K562 (cell line): Measurements from ENCODE around the gene DAZAP1. TPM values are rescaled to one million over a fixed set of nuclear protein-coding genes. Genes with fewer than 3 reads are reported as not detected.
A peak's percentile ranks its signal among the peaks of the same experiment; 100 is the strongest.

Experiments
- ATF7 ChIP-seq: fragments of 450-650 bp; IDR thresholded peaks from 2 replicates; pipeline ENCODE4 v1.7.1; 2014; ENCODE audit warnings: mild to moderate bottlenecking, moderate library complexity
- BRCA1 ChIP-seq, 2 experiments: fragments of 450-650 bp in 1 of 2; sonication (generic) in 1 of 2; formaldehyde crosslinking in 1 of 2; IDR thresholded peaks; 2 replicates each; pipeline versions ENCODE4 v1.5.0 to v1.6.1; 2017 to 2020; ENCODE audit warnings: mild to moderate bottlenecking in 1 of 2, missing genetic modification reagents in 1 of 2
- CREB1 ChIP-seq, 2 experiments: sonication (generic) in 1 of 2; formaldehyde crosslinking in 1 of 2; IDR thresholded peaks; 2 replicates each; pipeline versions ENCODE4 v1.6.1 to v1.8.0; 2012 to 2022; ENCODE audit warnings: inconsistent platforms in 1 of 2, mild to moderate bottlenecking in 1 of 2, missing genetic modification reagents in 1 of 2, moderate library complexity in 1 of 2
- L3MBTL2 ChIP-seq: fragments of 450-650 bp; IDR thresholded peaks from 2 replicates; pipeline ENCODE4 v1.6.1; 2016; ENCODE audit warnings: mild to moderate bottlenecking, moderate library complexity
- LCOR ChIP-seq: sonication (generic); formaldehyde crosslinking; IDR thresholded peaks from 2 replicates; pipeline ENCODE4 v1.8.0; 2022; ENCODE audit warnings: mild to moderate bottlenecking, missing genetic modification reagents
- MCM5 ChIP-seq: fragments of 450-650 bp; IDR thresholded peaks from 2 replicates; pipeline ENCODE4 v1.6.1; 2016; ENCODE audit warnings: low read depth
- NBN ChIP-seq: fragments of 450-650 bp; IDR thresholded peaks from 2 replicates; pipeline ENCODE4 v1.6.1; 2016; ENCODE audit warnings: low read depth, mild to moderate bottlenecking
- PRPF4 ChIP-seq: fragments of 200-400 bp; formaldehyde crosslinking; IDR thresholded peaks from one replicate; pipeline ENCODE4 v1.6.1; 2017; ENCODE audit warnings: low read length, low read depth, mild to moderate bottlenecking; ENCODE audit not compliant: insufficient read depth, poor library complexity, severe bottlenecking
- SAP30 ChIP-seq: fragments of 200-600 bp; sonication (generic); IDR thresholded peaks from 2 replicates; pipeline ENCODE4 v1.6.1; 2012; ENCODE audit warnings: borderline replicate concordance, low read depth, mild to moderate bottlenecking, moderate library complexity, low read length, control low read depth, inconsistent platforms; ENCODE audit not compliant: insufficient read depth, poor library complexity, severe bottlenecking
- SMC3 ChIP-seq: conservative IDR thresholded peaks from 2 replicates; pipeline ENCODE4 v1.6.1; 2011; ENCODE audit warnings: low read depth, low read length, improper control_type of control experiment; ENCODE audit not compliant: insufficient read depth
- STAG1 ChIP-seq: sonication (generic); formaldehyde crosslinking; IDR thresholded peaks from 2 replicates; pipeline ENCODE4 v1.5.0; 2020; ENCODE audit warnings: missing genetic modification reagents, borderline replicate concordance
- polyA plus RNA-seq, 8 experiments: library from polyadenylated mRNA; depleted of rRNA in 4 of 8; stranded (reverse) in 5 of 8; unstranded in 3 of 8; fragments of >200 nt; fragmentation: Nextera tagmentation in 2 of 8; fragmentation: Illumina TruSeq in 1 of 8; extraction: Ambion mirVana in 2 of 8; extraction: Trizol in 1 of 8; gene quantifications; 2 replicates each; pipeline versions ENCODE4 v1.2.1 to v1.2.3, GENCODE V29; 2011 to 2014; ENCODE audit warnings: inconsistent platforms in 1 of 8, missing spikeins in 1 of 8
- total RNA-seq, 7 experiments: library from RNA; depleted of rRNA in 6 of 7; stranded (reverse); fragments of >200 nt in 6 of 7; fragmentation: Illumina TruSeq in 2 of 7; extraction: Trizol in 2 of 7; gene quantifications; 2 replicates each; pipeline versions ENCODE4 v1.2.1 to v1.2.3, GENCODE V29; 2011 to 2021; ENCODE audit warnings: low replicate concordance in 1 of 7
- TF ChIP-seq, protein P1 (sequence below): fragments of 450-650 bp; formaldehyde crosslinking; IDR thresholded peaks from 2 replicates; pipeline ENCODE4 v1.4.0; 2022; ENCODE audit warnings: missing genetic modification characterization
- TF ChIP-seq, protein P2 (sequence below): sonication (generic); formaldehyde crosslinking; IDR thresholded peaks from 2 replicates; pipeline ENCODE4 v1.8.0; 2022; ENCODE audit warnings: mild to moderate bottlenecking, missing genetic modification reagents
- TF ChIP-seq, protein P3 (sequence below): fragments of 450-650 bp; IDR thresholded peaks from 2 replicates; pipeline ENCODE4 v1.6.1; 2016; ENCODE audit warnings: missing biosample characterization, missing genetic modification characterization
- TF ChIP-seq, protein P4 (sequence below), 3 experiments: fragments of 200-800 bp in 1 of 3; fragments of 250-450 bp in 1 of 3; fragments of 450-650 bp in 1 of 3; sonication (Bioruptor Pico) in 1 of 3; sonication (Bioruptor generic) in 1 of 3; formaldehyde crosslinking in 1 of 3; IDR thresholded peaks; 2 replicates each; pipeline versions ENCODE4 v1.6.1 to v1.8.0; 2016 to 2022; ENCODE audit warnings: mild to moderate bottlenecking in 2 of 3, missing genetic modification characterization in 2 of 3, missing compliant biosample characterization in 1 of 3, moderate library complexity in 1 of 3
- TF ChIP-seq, protein P5 (sequence below): fragments of 250-450 bp; sonication (Bioruptor Pico); IDR thresholded peaks from 2 replicates; pipeline ENCODE4 v1.8.0; 2022; ENCODE audit warnings: moderate library complexity, mild to moderate bottlenecking, inconsistent platforms
- TF ChIP-seq, protein P6 (sequence below): fragments of 250-450 bp; sonication (Bioruptor Pico); IDR thresholded peaks from 2 replicates; pipeline ENCODE4 v1.5.1; 2021; ENCODE audit warnings: mild to moderate bottlenecking

The DAZAP1 gene
- total and polyA plus RNA-seq, 9 of the 15 experiments (the other 6 are each of a cell fraction or from before 2014, with no cell fraction given): 10.8 to 289 (median 142) TPM

DNA sequence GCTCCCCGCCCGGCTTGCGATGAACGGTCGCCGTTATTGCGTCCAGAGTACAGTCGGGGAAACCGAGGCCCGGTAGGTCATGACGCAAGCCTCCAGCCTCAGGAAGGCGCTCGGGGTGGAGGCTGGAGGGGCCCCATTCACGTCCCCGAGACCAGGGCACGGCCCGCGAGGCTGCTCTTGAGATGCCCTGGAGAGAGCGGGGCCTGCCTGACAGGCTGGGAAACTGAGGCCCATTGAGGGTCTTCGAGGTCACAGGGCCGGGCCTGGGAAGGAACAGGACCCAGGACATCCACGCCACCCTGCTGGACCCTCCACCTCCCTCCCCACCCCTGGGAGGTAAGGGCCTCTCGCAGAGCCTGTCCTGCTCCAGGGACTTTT lies 23.3 kb upstream of the DAZAP1 start (continued):
- TF ChIP-seq, protein P1, sequence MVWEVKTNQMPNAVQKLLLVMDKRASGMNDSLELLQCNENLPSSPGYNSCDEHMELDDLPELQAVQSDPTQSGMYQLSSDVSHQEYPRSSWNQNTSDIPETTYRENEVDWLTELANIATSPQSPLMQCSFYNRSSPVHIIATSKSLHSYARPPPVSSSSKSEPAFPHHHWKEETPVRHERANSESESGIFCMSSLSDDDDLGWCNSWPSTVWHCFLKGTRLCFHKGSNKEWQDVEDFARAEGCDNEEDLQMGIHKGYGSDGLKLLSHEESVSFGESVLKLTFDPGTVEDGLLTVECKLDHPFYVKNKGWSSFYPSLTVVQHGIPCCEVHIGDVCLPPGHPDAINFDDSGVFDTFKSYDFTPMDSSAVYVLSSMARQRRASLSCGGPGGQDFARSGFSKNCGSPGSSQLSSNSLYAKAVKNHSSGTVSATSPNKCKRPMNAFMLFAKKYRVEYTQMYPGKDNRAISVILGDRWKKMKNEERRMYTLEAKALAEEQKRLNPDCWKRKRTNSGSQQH (CRISPR knock-in tag): 0 out of 2 replicates have a peak, but pooled peaks have one; percentile 29
- TF ChIP-seq, protein P2, sequence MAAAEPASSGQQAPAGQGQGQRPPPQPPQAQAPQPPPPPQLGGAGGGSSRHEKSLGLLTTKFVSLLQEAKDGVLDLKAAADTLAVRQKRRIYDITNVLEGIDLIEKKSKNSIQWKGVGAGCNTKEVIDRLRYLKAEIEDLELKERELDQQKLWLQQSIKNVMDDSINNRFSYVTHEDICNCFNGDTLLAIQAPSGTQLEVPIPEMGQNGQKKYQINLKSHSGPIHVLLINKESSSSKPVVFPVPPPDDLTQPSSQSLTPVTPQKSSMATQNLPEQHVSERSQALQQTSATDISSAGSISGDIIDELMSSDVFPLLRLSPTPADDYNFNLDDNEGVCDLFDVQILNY (CRISPR knock-in tag): no peak
- TF ChIP-seq, protein P3, sequence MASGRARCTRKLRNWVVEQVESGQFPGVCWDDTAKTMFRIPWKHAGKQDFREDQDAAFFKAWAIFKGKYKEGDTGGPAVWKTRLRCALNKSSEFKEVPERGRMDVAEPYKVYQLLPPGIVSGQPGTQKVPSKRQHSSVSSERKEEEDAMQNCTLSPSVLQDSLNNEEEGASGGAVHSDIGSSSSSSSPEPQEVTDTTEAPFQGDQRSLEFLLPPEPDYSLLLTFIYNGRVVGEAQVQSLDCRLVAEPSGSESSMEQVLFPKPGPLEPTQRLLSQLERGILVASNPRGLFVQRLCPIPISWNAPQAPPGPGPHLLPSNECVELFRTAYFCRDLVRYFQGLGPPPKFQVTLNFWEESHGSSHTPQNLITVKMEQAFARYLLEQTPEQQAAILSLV: no peak
- no peak for TF ChIP-seq L3MBTL2
- TF ChIP-seq LCOR (CRISPR knock-in tag): no peak
- TF ChIP-seq MCM5: no peak
- no peak for TF ChIP-seq ATF7
- TF ChIP-seq, protein P4, sequence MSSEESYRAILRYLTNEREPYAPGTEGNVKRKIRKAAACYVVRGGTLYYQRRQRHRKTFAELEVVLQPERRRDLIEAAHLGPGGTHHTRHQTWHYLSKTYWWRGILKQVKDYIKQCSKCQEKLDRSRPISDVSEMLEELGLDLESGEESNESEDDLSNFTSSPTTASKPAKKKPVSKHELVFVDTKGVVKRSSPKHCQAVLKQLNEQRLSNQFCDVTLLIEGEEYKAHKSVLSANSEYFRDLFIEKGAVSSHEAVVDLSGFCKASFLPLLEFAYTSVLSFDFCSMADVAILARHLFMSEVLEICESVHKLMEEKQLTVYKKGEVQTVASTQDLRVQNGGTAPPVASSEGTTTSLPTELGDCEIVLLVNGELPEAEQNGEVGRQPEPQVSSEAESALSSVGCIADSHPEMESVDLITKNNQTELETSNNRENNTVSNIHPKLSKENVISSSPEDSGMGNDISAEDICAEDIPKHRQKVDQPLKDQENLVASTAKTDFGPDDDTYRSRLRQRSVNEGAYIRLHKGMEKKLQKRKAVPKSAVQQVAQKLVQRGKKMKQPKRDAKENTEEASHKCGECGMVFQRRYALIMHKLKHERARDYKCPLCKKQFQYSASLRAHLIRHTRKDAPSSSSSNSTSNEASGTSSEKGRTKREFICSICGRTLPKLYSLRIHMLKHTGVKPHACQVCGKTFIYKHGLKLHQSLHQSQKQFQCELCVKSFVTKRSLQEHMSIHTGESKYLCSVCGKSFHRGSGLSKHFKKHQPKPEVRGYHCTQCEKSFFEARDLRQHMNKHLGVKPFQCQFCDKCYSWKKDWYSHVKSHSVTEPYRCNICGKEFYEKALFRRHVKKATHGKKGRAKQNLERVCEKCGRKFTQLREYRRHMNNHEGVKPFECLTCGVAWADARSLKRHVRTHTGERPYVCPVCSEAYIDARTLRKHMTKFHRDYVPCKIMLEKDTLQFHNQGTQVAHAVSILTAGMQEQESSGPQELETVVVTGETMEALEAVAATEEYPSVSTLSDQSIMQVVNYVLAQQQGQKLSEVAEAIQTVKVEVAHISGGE (CRISPR knock-in tag; IDR thresholded peaks at IDR 0.05): peak in 1 of 3 experiments; percentile 91; a peak in 2 of 6 replicates
- no peak for TF ChIP-seq PRPF4
- no peak for TF ChIP-seq NBN
- no peak for TF ChIP-seq BRCA1 (IDR thresholded peaks at IDR 0.05)
- TF ChIP-seq BRCA1 (CRISPR knock-in tag; IDR thresholded peaks at IDR 0.05): 0 out of 2 replicates have a peak, but pooled peaks have one; percentile 3
- peak; percentile 50 for TF ChIP-seq SAP30
- TF ChIP-seq STAG1 (CRISPR knock-in tag): no peak
- TF ChIP-seq, protein P5, sequence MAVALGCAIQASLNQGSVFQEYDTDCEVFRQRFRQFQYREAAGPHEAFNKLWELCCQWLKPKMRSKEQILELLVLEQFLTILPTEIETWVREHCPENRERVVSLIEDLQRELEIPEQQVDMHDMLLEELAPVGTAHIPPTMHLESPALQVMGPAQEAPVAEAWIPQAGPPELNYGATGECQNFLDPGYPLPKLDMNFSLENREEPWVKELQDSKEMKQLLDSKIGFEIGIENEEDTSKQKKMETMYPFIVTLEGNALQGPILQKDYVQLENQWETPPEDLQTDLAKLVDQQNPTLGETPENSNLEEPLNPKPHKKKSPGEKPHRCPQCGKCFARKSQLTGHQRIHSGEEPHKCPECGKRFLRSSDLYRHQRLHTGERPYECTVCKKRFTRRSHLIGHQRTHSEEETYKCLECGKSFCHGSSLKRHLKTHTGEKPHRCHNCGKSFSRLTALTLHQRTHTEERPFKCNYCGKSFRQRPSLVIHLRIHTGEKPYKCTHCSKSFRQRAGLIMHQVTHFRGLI: no peak
- TF ChIP-seq SMC3: no peak
- TF ChIP-seq CREB1 (IDR thresholded peaks at IDR 0.05): no peak
- TF ChIP-seq CREB1 (CRISPR knock-in tag; IDR thresholded peaks at IDR 0.05): no peak
- TF ChIP-seq, protein P6, sequence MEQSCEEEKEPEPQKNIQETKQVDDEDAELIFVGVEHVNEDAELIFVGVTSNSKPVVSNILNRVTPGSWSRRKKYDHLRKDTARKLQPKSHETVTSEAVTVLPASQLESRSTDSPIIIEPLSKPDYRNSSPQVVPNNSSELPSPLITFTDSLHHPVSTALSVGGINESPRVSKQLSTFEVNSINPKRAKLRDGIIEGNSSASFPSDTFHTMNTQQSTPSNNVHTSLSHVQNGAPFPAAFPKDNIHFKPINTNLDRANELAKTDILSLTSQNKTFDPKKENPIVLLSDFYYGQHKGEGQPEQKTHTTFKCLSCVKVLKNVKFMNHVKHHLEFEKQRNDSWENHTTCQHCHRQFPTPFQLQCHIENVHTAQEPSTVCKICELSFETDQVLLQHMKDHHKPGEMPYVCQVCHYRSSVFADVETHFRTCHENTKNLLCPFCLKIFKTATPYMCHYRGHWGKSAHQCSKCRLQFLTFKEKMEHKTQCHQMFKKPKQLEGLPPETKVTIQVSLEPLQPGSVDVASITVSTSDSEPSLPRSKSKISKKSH: no peak
